Endothelial cell of umbilical vein (primary cell): Measurements from ENCODE around the gene TMEM154. TPM values are rescaled to one million over a fixed set of nuclear protein-coding genes. Genes with fewer than 3 reads are reported as not detected.
A peak's percentile ranks its signal among the peaks of the same experiment; 100 is the strongest.

ENCODE experiments used
- BruUV-seq: library from RNA; stranded (reverse); fragments of 400-500 nt; replicated peaks from 2 replicates; lab custom pipeline; 2021; lab: Mats Ljungman, UMichigan
- CTCF ChIA-PET: fragments of 300-600, 350-600 bp; sonication (Branson Sonifier 250); formaldehyde crosslinking; loops from one replicate; lab custom pipeline; 2021; ENCODE audit warnings: antibody characterized with exemption, inconsistent platforms; lab: Charles Lee
- POLR2A ChIA-PET: fragments of 300-600, 350-600 bp; sonication (Branson Sonifier 250); formaldehyde crosslinking; loops from one replicate; lab custom pipeline; 2021; ENCODE audit warnings: antibody characterized with exemption, inconsistent platforms; lab: Charles Lee
- DNase-seq: peaks from one replicate; pipeline ENCODE4 v3.0.0-alpha.2; 2011; ENCODE audit warnings: low read depth, low spot score
- FAIRE-seq: peaks from 2 replicates; lab custom pipeline; 2011; peaks lifted over from hg19 to GRCh38; lab: Jason Lieb, UNC
- H2AFZ ChIP-seq: 2 replicates; pipeline ENCODE4 v1.6.0; 2012; ENCODE audit warnings: low read depth, low read length, control low read depth, inconsistent platforms
- H3K27ac ChIP-seq: 2 replicates; pipeline ENCODE4 v1.5.1; 2011; ENCODE audit warnings: low read depth, mild to moderate bottlenecking, control low read depth, low read length, moderate library complexity; ENCODE audit not compliant: insufficient read depth
- H3K27me3 ChIP-seq, 2 experiments: 2 replicates each; pipeline versions ENCODE4 v1.6.0 to v1.6.1; 2011; ENCODE audit warnings: low read length in 2 of 2, mixed read lengths in 1 of 2; ENCODE audit not compliant: control insufficient read depth in 2 of 2, insufficient read depth in 2 of 2
- H3K36me3 ChIP-seq, 2 experiments: 2 replicates in 1 of 2; 3 replicates in 1 of 2; pipeline ENCODE4 v1.5.1; 2011; ENCODE audit warnings: low read length in 2 of 2, mild to moderate bottlenecking in 1 of 2, moderate library complexity in 1 of 2; ENCODE audit not compliant: control insufficient read depth in 2 of 2, insufficient read depth in 2 of 2; ENCODE audit errors: extremely low read depth in 1 of 2
- H3K4me1 ChIP-seq: 3 replicates; pipeline ENCODE4 v1.5.1; 2011; ENCODE audit warnings: mild to moderate bottlenecking, low read length; ENCODE audit not compliant: control insufficient read depth, insufficient read depth; ENCODE audit errors: extremely low read depth
- H3K4me2 ChIP-seq: 2 replicates; pipeline ENCODE4 v1.6.1; 2011; ENCODE audit warnings: low read length, control low read depth, mixed read lengths; ENCODE audit not compliant: insufficient read depth
- H3K4me3 ChIP-seq, 3 experiments: fragments of 200-600 bp in 1 of 3; sonication (generic), shearing (Covaris generic) in 1 of 3; replicated peaks in 1 of 3; 2 replicates each; pipeline ENCODE4 v1.5.1; 2011 to 2016; ENCODE audit warnings: control low read depth in 3 of 3, low read length in 3 of 3, mild to moderate bottlenecking in 2 of 3, inconsistent platforms in 1 of 3, low read depth in 1 of 3, moderate library complexity in 1 of 3; ENCODE audit not compliant: insufficient read depth in 1 of 3
- H3K79me2 ChIP-seq: 2 replicates; pipeline ENCODE4 v1.6.0; 2012; ENCODE audit warnings: low read length, inconsistent platforms; ENCODE audit not compliant: control insufficient read depth, insufficient read depth
- H3K9ac ChIP-seq: replicated peaks from 2 replicates; pipeline ENCODE3; 2011; ENCODE audit warnings: low read length, control low read depth; ENCODE audit not compliant: insufficient read depth; ENCODE audit errors: extremely low read depth
- H3K9me1 ChIP-seq: replicated peaks from 3 replicates; pipeline ENCODE4 v1.6.0; 2011; ENCODE audit warnings: mild to moderate bottlenecking, low read length; ENCODE audit not compliant: control insufficient read depth, insufficient read depth; ENCODE audit errors: extremely low read depth
- H3K9me3 ChIP-seq: replicated peaks from 2 replicates; pipeline ENCODE4 v1.5.1; 2012; ENCODE audit warnings: low read length, inconsistent platforms; ENCODE audit not compliant: control insufficient read depth, insufficient read depth
- H4K20me1 ChIP-seq: replicated peaks from 2 replicates; pipeline ENCODE3; 2011; ENCODE audit warnings: mild to moderate bottlenecking, low read length; ENCODE audit not compliant: control insufficient read depth, insufficient read depth; ENCODE audit errors: extremely low read depth
- CTCF ChIP-seq, 2 donors: IDR thresholded peaks; 1 replicate in 1 of 2; 2 replicates in 1 of 2; pipeline ENCODE4 v1.5.1; 2011; ENCODE audit warnings: low read length in 2 of 2, mild to moderate bottlenecking in 2 of 2, moderate library complexity in 2 of 2, control low read depth in 1 of 2, inconsistent platforms in 1 of 2, low read depth in 1 of 2; ENCODE audit not compliant: insufficient read depth in 1 of 2; ENCODE audit errors: extremely low read depth in 1 of 2
- EZH2 ChIP-seq: IDR thresholded peaks from 2 replicates; pipeline ENCODE4 v1.6.1; 2012; ENCODE audit warnings: borderline replicate concordance, low read depth, mild to moderate bottlenecking, moderate library complexity, low read length, inconsistent platforms; ENCODE audit not compliant: severe bottlenecking
- FOS ChIP-seq: IDR thresholded peaks from 2 replicates; pipeline ENCODE4 v1.6.1; 2011; ENCODE audit warnings: mild to moderate bottlenecking, low read length, moderate library complexity, borderline replicate concordance; ENCODE audit not compliant: insufficient read depth
- GATA2 ChIP-seq: IDR thresholded peaks from 2 replicates; pipeline ENCODE4 v1.7.0; 2011; ENCODE audit warnings: low read depth, mild to moderate bottlenecking, moderate library complexity, mixed read lengths, low read length; ENCODE audit not compliant: insufficient read length, insufficient read depth
- JUN ChIP-seq: IDR thresholded peaks from 2 replicates; pipeline ENCODE4 v1.6.1; 2011; ENCODE audit warnings: borderline replicate concordance, low read depth; ENCODE audit not compliant: insufficient read length, insufficient read depth
- MYC ChIP-seq: IDR thresholded peaks from one replicate; pipeline ENCODE4 v1.6.1; 2011; ENCODE audit warnings: mild to moderate bottlenecking, low read depth, low read length
- POLR2A ChIP-seq: IDR thresholded peaks from 2 replicates; pipeline ENCODE4 v1.6.1; 2012; ENCODE audit warnings: low read depth, mild to moderate bottlenecking, control low read depth, low read length
- POLR2AphosphoS5 ChIP-seq: IDR thresholded peaks from 2 replicates; pipeline ENCODE4 v1.6.1; 2012; ENCODE audit warnings: low read depth, mild to moderate bottlenecking, control low read depth, low read length, moderate library complexity; ENCODE audit not compliant: insufficient read depth
- dilution Hi-C: fragments of 300-500 bp; cut with MboI; formaldehyde crosslinking; loops from one replicate; pipeline ENCODE4 v1.15.0; 2019; ENCODE audit warnings: low sequenced_read_pairs; ENCODE audit not compliant: extremely low pct_ligation_motif_present
- intact Hi-C: fragments of 100-400 bp; cut with micrococcal nuclease; formaldehyde crosslinking; loops from one replicate; pipeline ENCODE4 v1.10.0; 2022
- polyA plus RNA-seq, 4 experiments: library from polyadenylated mRNA; depleted of rRNA in 3 of 4; stranded (reverse) in 3 of 4; unstranded in 1 of 4; fragments of >200 nt; gene quantifications; 2 replicates each; pipeline versions ENCODE4 v1.2.1 to v1.2.3, GENCODE V29; 2011 to 2012; ENCODE audit warnings: missing spikeins in 1 of 4
- total RNA-seq: library from RNA; stranded (reverse); gene quantifications from 2 replicates; pipeline ENCODE4 v1.2.3, GENCODE V29; 2021
- TF ChIP-seq, protein P1 (sequence below): IDR thresholded peaks from 2 replicates; pipeline ENCODE4 v1.6.1; 2011; ENCODE audit not compliant: insufficient read depth, insufficient read length

TMEM154 gene
- total and polyA plus RNA-seq, 2 donors (not counting 3 experiments of a cell fraction or from before 2014, with no cell fraction given), result 5.4 to 50.0 TPM

DNA sequence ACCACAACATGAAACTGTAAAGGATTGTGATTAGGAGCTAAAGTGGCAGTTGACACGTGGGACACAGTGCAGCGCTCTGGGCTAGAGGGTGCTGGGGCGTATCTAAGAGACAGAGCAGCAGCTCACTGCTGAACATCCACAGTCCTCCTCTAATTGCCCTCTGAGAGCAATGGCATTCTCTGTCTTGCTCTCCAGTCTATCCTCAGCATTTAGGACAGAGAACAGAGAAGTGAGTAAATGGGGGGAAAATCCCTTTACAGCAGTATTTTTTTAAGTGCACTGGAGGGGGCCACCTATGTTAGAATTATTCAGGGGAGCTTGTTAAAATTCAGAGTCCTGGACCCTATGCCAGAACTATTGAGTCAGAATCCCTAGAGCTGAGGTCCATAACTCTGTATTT lies 4.2 kb upstream of the TMEM154 start:
- no peak overlapping the region for H2AFZ ChIP-seq
- no peak overlapping the region for H3K27ac ChIP-seq
- H3K79me2 ChIP-seq, result no peaks in the 10 kb centered on the region
- H3K4me1 ChIP-seq, result peaks cover 29% of the 10 kb centered on the region
- H3K36me3 ChIP-seq, result no peaks in the 10 kb centered on the region
- BruUV-seq, result no TSS peak
- dilution Hi-C loops (no loop called here), intact Hi-C loops (loop anchor here (5.0 kb wide), 3 partner anchors 182 to 1672 kb away; no protein-coding TSS in a partner anchor)
- H3K9me3 ChIP-seq, result no peaks in the 10 kb centered on the region
- TF ChIP-seq MYC (no peak), FOS (no peak), JUN (no peak), GATA2 (no peak), POLR2A (no peak)
- H3K9ac ChIP-seq, result no peak overlapping the region
- ChIA-PET CTCF (interaction anchor here (1.5 kb wide), 1 partner anchor 183 kb away, joined by 7 read pairs; no protein-coding TSS in a partner anchor), POLR2A (no interaction called here)
- FAIRE-seq, result no peak
- peaks cover 0 to 2% of the 10 kb centered on the region in 2 experiments for H3K27me3 ChIP-seq
- no peak overlapping the region for H3K4me2 ChIP-seq
- no peaks in the 10 kb centered on the region for H4K20me1 ChIP-seq
- no peak overlapping the region for H3K4me3 ChIP-seq
- no peak for DNase-seq
- H3K9me1 ChIP-seq, result no peaks in the 10 kb centered on the region

- Histone ChIP-seq H3K9me1 (no peaks in the 10 kb centered on the region), H3K27ac (peak overlapping the region; percentile 85), H3K79me2 (peaks cover 6% of the 10 kb centered on the region), H3K4me1 (peaks cover 41% of the 10 kb centered on the region), H3K9ac (no peak overlapping the region), H2AFZ (peak overlapping the region; percentile 14), H3K9me3 (no peaks in the 10 kb centered on the region), H4K20me1 (no peaks in the 10 kb centered on the region), H3K27me3 (no peaks in the 10 kb centered on the region), H3K4me3 (no peak overlapping the region), H3K36me3 (no peaks in the 10 kb centered on the region), H3K4me2 (no peak overlapping the region)
- ChIA-PET POLR2A (no interaction called here), CTCF (interaction anchor here (0.7 to 1.6 kb wide), 4 partner anchors 11 to 228 kb away, joined by 3 read pairs; no protein-coding TSS in a partner anchor)
- TF ChIP-seq GATA2 (no peak), EZH2 (no peak), POLR2A (no peak), CTCF (IDR thresholded peaks at IDR 0.05; ENCODE audit: extremely low read depth in 1 of 2, insufficient read depth in 1 of 2, low read depth in 1 of 2, low read length in 2 of 2) (no peak), JUN (no peak), POLR2AphosphoS5 (no peak), FOS (no peak), MYC (no peak)
- TF ChIP-seq, protein P1, sequence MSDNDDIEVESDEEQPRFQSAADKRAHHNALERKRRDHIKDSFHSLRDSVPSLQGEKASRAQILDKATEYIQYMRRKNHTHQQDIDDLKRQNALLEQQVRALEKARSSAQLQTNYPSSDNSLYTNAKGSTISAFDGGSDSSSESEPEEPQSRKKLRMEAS, result no peak
- no peak for FAIRE-seq
- no peak for DNase-seq
- intact Hi-C loops, result loop anchor here (5.0 kb wide), 3 partner anchors 180 to 1670 kb away; no protein-coding TSS in a partner anchor
- BruUV-seq, result no TSS peak
- dilution Hi-C loops, result no loop called here
These were observed 2.5 kb upstream of the TMEM154 start for GRCh38 chr4:152682143-152682941.
